HG03460 (cell line): ENCODE measurements around the gene PTPRG.
"Not testable (repeated sequence)": the region's sequence is repeated elsewhere in the genome, so short reads cannot be mapped to it uniquely, and the experiment has no call there.

ENCODE experiments used
- ATAC-seq: cut with Tn5 transposase; IDR thresholded peaks from one replicate; pipeline ENCODE4 v1.9.1; 2021; ENCODE audit not compliant: unreplicated experiment

The PTPRG gene

GRCh38 chr3:61682671-61683548 is 121.5 kb downstream of the PTPRG start:
- ATAC-seq, result no peak

DNA sequence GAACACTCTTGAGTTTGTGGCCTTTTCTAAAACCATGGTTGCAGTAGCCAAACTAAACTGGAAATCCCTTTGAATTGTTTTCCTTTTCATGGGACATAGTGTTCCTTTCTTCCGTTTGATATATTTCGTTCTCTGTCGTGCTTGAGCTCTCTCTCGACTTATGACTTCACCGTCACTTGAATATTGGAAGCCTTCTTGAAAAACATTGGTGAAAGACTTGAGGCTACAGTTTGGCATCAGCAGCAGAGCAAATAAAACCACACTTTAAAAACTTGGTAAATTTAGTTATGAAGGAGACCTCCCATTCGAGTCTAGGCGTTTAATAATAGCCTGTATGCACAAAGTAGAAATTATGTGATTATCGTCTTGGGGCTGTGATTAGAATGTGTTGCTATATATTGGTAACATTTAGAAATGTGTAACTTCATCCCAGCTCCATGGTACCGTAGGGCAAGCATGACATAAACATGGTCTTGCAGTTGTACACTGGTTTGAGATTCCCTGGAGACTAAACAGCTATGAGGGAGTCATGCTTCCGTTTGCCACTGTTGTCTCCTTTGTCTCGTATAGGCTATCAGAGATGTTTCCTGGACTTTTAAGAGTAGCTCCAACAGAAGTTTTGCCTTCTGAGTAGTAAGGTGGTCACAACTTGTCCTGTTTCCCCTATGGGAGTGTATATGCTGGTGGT is 122.3 kb downstream of the PTPRG start:
- ATAC-seq, result no peak

DNA sequence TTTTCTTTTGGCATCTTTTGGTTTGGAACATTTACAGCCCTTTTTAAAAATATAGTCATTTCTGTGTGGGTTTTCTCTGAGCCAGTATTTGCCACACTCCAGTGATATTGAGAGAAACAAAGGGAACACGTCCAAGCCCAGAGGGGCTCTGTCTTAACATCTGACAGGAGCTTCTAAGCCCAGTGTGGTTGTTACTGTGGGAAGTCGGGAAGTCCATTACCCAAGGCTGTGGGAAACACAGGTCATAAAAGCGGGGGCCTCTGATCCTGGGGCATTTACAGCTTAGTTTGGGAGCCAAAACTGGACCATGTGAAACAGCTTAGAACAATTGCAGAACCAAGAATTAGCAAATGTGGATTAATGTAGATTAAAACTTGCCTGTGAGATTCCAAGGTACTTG is 123.0 kb downstream of the PTPRG start:
- no peak for ATAC-seq

DNA sequence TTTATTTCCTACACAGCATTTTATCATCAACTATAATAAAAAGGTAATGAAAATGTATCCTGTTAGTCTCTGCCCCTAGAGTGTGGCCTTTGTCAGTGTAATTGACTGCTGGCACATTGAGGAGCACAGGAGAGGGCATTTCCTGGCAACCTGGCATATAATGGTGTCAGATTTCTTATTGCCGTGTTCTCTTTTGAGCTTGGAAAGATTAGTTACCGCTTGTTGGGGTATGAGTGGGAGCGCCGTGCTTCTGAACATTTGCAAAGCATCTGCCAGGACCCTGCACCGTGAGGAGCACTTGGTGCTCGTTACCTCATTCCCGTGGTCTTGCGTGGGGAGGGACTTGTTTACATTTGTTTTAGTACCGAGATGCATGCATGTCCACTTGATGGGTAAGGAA is 124.4 kb downstream of the PTPRG start:
- no peak for ATAC-seq

- ATAC-seq, result no peak
These were observed 124.9 kb downstream of the PTPRG start for GRCh38 chr3:61686228-61686648.

DNA sequence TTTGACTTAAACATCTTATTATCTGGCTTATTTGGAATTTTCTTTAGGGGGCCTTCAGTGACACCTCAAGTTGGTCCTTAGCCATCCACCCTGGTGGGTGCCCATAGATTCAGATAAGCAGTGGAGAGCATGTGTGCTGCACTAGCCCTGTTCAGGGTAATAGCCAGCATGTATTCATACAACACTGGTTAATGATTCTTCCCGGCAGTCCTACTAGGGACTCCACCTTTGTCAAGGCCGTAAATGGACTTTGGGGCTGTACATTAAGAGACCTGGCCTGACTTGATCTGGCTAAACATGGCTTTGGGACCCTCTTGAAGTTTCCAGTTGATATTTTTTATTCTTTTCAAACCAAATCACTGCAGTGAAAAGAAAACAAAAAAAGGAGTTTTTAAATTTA is 125.8 kb downstream of the PTPRG start:
- ATAC-seq, result no peak

- ATAC-seq, result no peak
These were observed 126.4 kb downstream of the PTPRG start for GRCh38 chr3:61687663-61688306.

GRCh38 chr3:61688307-61688984 is 127.1 kb downstream of the PTPRG start:
- ATAC-seq, result no peak

DNA sequence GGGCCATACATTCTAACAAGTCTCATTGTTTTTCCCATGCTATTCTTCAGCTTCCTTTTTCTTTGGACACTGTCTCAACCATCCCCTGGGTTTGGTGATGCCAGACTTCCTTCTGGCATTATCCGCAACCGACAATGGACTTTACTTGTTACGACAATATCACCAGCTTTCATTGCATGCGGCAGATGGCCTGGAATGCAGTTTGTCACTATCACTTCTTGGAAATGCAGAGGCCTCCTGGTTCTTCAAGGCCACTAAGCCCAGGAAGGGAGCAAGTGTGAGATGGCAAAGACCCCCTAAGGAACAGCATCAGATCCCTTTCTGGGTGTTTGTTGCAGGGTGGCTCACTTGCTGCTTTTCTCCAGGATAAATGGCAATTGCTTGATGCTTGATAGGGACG is 128.6 kb downstream of the PTPRG start:
- no peak for ATAC-seq

GRCh38 chr3:61691466-61691865 is 130.1 kb downstream of the PTPRG start:
- no peak for ATAC-seq

DNA sequence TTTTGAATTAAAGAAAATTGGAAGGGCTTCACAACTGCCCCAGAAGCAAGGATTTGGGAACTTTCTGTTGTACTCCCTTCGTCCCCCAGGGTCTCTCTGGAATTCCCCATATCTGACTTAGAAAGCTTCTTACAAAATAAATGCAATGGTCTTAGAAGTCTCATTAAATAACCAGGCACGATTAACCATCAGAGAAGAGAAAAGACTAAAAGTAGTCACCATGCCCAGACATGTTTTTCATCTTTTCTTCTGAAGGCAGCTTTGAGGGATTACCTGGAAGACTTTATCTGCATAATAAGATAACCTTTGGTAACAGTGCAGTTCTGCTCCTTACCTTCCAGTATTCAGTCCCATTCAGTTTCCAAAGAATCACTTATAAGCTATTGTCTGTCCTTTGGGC is 135.9 kb downstream of the PTPRG start:
- ATAC-seq, result no peak

GRCh38 chr3:61698278-61699072 is 137.1 kb downstream of the PTPRG start:
- not testable (repeated sequence) for ATAC-seq

GRCh38 chr3:61699622-61700021 is 138.3 kb downstream of the PTPRG start:
- ATAC-seq, result no peak

GRCh38 chr3:61701011-61701410 is 139.6 kb downstream of the PTPRG start:
- no peak for ATAC-seq

GRCh38 chr3:61702453-61702852 is 141.1 kb downstream of the PTPRG start:
- no peak for ATAC-seq

DNA sequence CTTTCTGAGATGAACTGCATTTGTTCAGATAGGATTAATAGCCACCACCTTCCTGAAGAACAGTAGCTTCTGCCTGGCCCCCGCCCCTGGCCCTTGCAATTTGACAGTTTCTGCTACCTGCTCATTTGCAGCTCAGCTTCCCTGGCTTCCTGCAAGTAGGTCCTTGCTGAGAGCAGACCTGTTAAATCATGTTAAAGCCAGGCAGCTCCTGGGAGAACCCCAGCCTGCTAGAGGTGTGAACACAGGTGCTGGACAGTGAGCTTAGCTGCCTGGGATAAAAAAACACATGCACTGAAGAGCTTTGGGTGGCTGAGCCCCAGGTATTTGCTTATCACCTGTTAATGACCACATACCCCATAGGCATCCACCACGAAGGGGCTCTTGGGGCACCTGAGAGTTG is 143.4 kb downstream of the PTPRG start:
- no peak for ATAC-seq

- no peak for ATAC-seq
These were observed 146.1 kb downstream of the PTPRG start for GRCh38 chr3:61707492-61707891.

DNA sequence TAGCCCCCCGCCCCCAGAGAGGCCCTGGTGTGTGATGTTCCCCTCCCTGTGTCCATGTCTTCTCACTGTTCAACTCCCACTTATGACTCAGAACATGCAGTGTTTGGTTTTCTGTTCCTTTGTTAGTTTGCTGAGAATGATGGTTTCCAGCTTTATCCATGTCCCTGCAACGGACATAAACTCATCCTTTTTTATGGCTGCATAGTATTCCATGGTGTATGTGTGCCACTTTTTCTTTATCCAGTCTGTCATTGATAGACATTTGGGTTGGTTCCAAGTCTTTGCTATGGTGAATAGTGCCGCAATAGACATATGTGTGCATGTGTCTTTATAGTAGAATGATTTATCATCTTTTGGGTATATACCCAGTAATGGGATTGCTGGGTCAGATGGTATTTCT is 149.5 kb downstream of the PTPRG start:
- not testable (repeated sequence) for ATAC-seq

DNA sequence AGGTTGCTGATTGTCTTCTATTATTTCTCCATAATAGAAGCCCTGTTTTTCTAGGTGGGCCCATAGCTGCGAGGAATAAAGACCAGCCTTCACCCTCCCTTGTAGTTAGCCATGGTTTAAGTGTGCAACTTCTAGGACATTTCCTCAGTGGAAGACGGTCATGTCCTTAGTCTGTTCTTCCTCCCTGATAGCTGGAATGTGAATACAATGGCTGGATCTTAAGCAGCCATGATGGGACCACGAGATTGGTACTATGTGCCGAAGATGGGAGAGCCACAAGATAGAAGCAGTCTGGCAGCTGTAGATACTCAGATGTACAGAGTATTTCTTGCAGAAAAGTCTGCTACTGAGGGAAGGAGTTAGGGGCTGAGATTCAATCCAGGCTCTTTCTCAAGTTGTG is 152.9 kb downstream of the PTPRG start:
- no peak for ATAC-seq

DNA sequence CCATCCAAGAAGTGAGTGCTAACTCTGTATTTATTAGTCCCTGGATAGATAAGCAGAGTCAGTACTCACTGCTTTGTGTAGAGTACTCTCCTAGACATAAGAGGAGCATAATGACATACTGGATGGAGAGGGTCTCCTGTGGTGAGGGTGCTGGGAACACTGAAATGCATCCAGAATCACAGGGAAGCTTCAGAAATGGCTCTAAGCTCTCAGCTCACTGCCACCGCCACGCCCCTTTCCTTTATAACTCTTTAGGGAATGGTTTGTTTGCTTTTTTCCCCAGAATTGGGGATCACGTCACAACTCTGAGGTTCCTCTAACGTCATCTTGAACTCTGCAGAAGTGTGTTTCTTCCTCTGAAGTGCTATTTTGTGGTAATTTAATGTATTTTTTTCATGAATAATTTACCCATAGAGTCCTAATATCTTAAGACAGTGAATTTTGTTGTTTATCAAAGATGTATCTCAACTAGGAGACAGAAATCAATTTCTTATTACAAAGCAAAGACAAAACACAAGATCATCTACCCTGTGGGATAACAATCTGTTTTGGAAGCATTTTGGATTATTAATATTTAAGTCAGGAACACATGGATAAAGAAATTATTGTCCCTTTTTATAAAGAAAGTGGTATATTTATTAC is 154.6 kb downstream of the PTPRG start:
- ATAC-seq, result no peak
